Suprapubic skin (tissue), 4 donors: ENCODE measurements around the gene MUC2. TPM values are rescaled to one million over a fixed set of nuclear protein-coding genes. Genes with fewer than 3 reads are reported as not detected.

Experiments
- DNase-seq, 2 donors: peaks; one replicate each; pipeline ENCODE4 v3.0.0-alpha.2; 2019; ENCODE audit warnings: low spot score in 2 of 2
- H3K27ac ChIP-seq: fragments of 200-600 bp; sonication (generic); one replicate; pipeline ENCODE4 v1.5.1; 2019
- H3K27me3 ChIP-seq: fragments of 200-600 bp; sonication (generic); one replicate; pipeline ENCODE4 v1.5.1; 2019
- H3K36me3 ChIP-seq: fragments of 200-600 bp; sonication (generic); one replicate; pipeline ENCODE4 v1.5.1; 2019
- H3K4me1 ChIP-seq: fragments of 200-600 bp; sonication (generic); one replicate; pipeline ENCODE4 v1.5.1; 2019
- H3K4me3 ChIP-seq: fragments of 200-600 bp; sonication (generic); one replicate; pipeline ENCODE4 v1.5.1; 2019; ENCODE audit warnings: mild to moderate bottlenecking
- H3K9me3 ChIP-seq: fragments of 200-600 bp; sonication (generic); one replicate; pipeline ENCODE4 v1.5.1; 2019
- EP300 ChIP-seq: sonication (generic); formaldehyde crosslinking; IDR thresholded peaks from one replicate; pipeline ENCODE4 v1.6.1; 2017; ENCODE audit warnings: antibody characterized with exemption
- POLR2A ChIP-seq, 2 donors: fragments of 450-650 bp; IDR thresholded peaks; one replicate each; pipeline ENCODE4 v1.6.1; 2017; ENCODE audit warnings: antibody characterized with exemption in 2 of 2, mild to moderate bottlenecking in 2 of 2, moderate library complexity in 2 of 2
- POLR2AphosphoS5 ChIP-seq, 3 donors: sonication (generic); formaldehyde crosslinking; IDR thresholded peaks; one replicate each; pipeline ENCODE4 v1.6.1; 2017; ENCODE audit warnings: antibody characterized with exemption in 3 of 3
- WGBS: methylation state at CpG from one replicate; pipeline ENCODE4 v1.1.5; 2018; 5-methylcytosine and 5-hydroxymethylcytosine counted together
- total RNA-seq, 4 donors: library from RNA; depleted of rRNA; stranded (reverse); fragments of >200 nt; gene quantifications; one replicate each; pipeline ENCODE4 v1.1.0, GENCODE V29; 2016
- TF ChIP-seq, protein P1 (sequence below), 2 donors: fragments of 200-600 bp in 1 of 2; fragments of 450-650 bp in 1 of 2; sonication (generic) in 1 of 2; IDR thresholded peaks; one replicate each; pipeline ENCODE4 v1.5.1; 2016 to 2019; ENCODE audit warnings: antibody characterized with exemption in 2 of 2, mild to moderate bottlenecking in 1 of 2, moderate library complexity in 1 of 2

MUC2 gene
- total RNA-seq, 4 donors from 2014 or later: 0.05 to 0.17 (median 0.12) TPM

- no peaks in the 10 kb centered on the region for H3K36me3 ChIP-seq
- H3K27me3 ChIP-seq: peaks cover 19% of the 10 kb centered on the region
- H3K4me1 ChIP-seq: peaks cover under 1% of the 10 kb centered on the region
- no peaks in the 10 kb centered on the region for H3K9me3 ChIP-seq
- 87% methylated on average over 15 of the region's 15 CpGs for WGBS
- no peak overlapping the region for H3K4me3 ChIP-seq
- no peak overlapping the region for H3K27ac ChIP-seq
- TF ChIP-seq POLR2AphosphoS5 (IDR thresholded peaks at IDR 0.05): no peak
- no peak for TF ChIP-seq EP300
- no peak for TF ChIP-seq POLR2A (IDR thresholded peaks at IDR 0.05)
- TF ChIP-seq, protein P1, sequence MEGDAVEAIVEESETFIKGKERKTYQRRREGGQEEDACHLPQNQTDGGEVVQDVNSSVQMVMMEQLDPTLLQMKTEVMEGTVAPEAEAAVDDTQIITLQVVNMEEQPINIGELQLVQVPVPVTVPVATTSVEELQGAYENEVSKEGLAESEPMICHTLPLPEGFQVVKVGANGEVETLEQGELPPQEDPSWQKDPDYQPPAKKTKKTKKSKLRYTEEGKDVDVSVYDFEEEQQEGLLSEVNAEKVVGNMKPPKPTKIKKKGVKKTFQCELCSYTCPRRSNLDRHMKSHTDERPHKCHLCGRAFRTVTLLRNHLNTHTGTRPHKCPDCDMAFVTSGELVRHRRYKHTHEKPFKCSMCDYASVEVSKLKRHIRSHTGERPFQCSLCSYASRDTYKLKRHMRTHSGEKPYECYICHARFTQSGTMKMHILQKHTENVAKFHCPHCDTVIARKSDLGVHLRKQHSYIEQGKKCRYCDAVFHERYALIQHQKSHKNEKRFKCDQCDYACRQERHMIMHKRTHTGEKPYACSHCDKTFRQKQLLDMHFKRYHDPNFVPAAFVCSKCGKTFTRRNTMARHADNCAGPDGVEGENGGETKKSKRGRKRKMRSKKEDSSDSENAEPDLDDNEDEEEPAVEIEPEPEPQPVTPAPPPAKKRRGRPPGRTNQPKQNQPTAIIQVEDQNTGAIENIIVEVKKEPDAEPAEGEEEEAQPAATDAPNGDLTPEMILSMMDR (IDR thresholded peaks at IDR 0.05): no peak
- DNase-seq: peak in 1 of 2 donors; percentile 73
Measured at GRCh38 chr11:1059759-1060158, 14.9 kb upstream of the MUC2 start.

DNA sequence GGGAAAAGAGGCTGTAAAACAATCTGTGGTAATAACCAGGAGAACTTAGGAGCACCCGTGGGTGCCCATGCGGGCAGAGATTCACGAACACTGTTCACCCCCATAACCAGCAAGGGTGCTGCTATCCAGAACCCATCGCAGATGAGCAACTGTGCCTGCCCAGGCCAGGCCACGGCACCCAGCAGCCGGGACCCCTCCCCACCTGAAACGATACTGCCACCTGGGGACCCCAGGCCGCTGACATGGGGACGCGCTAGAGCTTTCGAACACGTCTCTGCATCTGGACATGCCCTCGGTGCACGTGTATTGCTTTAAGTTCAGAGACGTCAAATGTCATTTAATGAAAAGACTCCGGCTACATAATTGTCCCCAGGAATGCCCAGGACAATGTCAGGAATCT is 14.3 kb upstream of the MUC2 start:
- Histone ChIP-seq H3K9me3 (no peaks in the 10 kb centered on the region), H3K4me1 (no peaks in the 10 kb centered on the region), H3K36me3 (no peaks in the 10 kb centered on the region), H3K27me3 (peaks cover 19% of the 10 kb centered on the region), H3K27ac (no peak overlapping the region), H3K4me3 (no peak overlapping the region)
- TF ChIP-seq POLR2A (IDR thresholded peaks at IDR 0.05) (no peak), EP300 (no peak), POLR2AphosphoS5 (IDR thresholded peaks at IDR 0.05) (no peak)
- TF ChIP-seq, protein P1 (IDR thresholded peaks at IDR 0.05): no peak
- WGBS: 80% methylated on average over 11 of the region's 16 CpGs
- DNase-seq: no peak

- TF ChIP-seq POLR2AphosphoS5 (IDR thresholded peaks at IDR 0.05): no peak
- TF ChIP-seq EP300: no peak
- Histone ChIP-seq H3K36me3 (no peaks in the 10 kb centered on the region), H3K4me1 (no peaks in the 10 kb centered on the region), H3K27ac (no peak overlapping the region), H3K9me3 (no peaks in the 10 kb centered on the region), H3K4me3 (no peak overlapping the region), H3K27me3 (peaks cover 17% of the 10 kb centered on the region)
- DNase-seq: peak in 1 of 2 donors; percentile 77
- WGBS: 58% methylated on average over 18 of the region's 18 CpGs
Measured at GRCh38 chr11:1060852-1061616, 13.6 kb upstream of the MUC2 start.

- Histone ChIP-seq H3K4me3 (no peak overlapping the region), H3K27ac (no peak overlapping the region), H3K36me3 (no peaks in the 10 kb centered on the region), H3K9me3 (no peaks in the 10 kb centered on the region), H3K27me3 (peaks cover 12% of the 10 kb centered on the region), H3K4me1 (no peaks in the 10 kb centered on the region)
- WGBS: 79% methylated on average over 9 of the region's 9 CpGs
- TF ChIP-seq EP300: no peak
- TF ChIP-seq POLR2A (IDR thresholded peaks at IDR 0.05): no peak
- no peak for TF ChIP-seq POLR2AphosphoS5 (IDR thresholded peaks at IDR 0.05)
- TF ChIP-seq, protein P1 (IDR thresholded peaks at IDR 0.05): no peak
- no peak for DNase-seq
Measured at GRCh38 chr11:1062075-1062820, 12.4 kb upstream of the MUC2 start.

DNA sequence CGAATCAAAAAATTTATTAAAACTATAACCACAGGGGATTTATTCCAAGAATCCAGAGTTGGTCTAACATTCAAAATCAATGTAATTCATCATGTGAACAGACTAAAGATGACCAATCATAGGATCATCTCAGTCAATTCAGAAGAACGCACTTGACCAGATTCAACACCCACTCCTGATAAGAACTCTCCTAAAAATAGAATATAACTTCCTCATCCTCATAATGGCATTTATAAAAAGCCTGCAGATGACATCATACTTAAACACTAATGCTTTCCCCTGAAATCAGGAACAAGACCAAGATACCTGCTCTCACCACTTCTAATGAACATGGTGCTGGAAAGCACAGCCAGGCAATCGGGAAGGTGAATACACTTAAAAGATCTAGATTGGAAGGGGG is 10.5 kb upstream of the MUC2 start:
- TF ChIP-seq POLR2A (IDR thresholded peaks at IDR 0.05) (no peak), EP300 (no peak), POLR2AphosphoS5 (IDR thresholded peaks at IDR 0.05) (no peak)
- TF ChIP-seq, protein P1 (IDR thresholded peaks at IDR 0.05): no peak
- no peak overlapping the region for H3K4me3 ChIP-seq
- no peaks in the 10 kb centered on the region for H3K9me3 ChIP-seq
- H3K4me1 ChIP-seq: no peaks in the 10 kb centered on the region
- H3K27me3 ChIP-seq: peaks cover 9% of the 10 kb centered on the region
- no peak overlapping the region for H3K27ac ChIP-seq
- no peak for DNase-seq
- no peaks in the 10 kb centered on the region for H3K36me3 ChIP-seq
- 76% methylated on average over 3 of the region's 3 CpGs for WGBS
